ENCODE measurements around the gene FAM217B. TPM values are rescaled to one million over a fixed set of nuclear protein-coding genes. Genes with fewer than 3 reads are reported as not detected.
"Not testable (repeated sequence)": the region's sequence is repeated elsewhere in the genome, so short reads cannot be mapped to it uniquely, and the experiment has no call there.

Gene FAM217B
- total RNA-seq, 1 donor from 2014 or later = 19.7 TPM

GRCh38 chr20:59938696-59939051 is 1.5 kb upstream of the FAM217B start:
- no peak for DNase-seq (ENCODE audit: low spot score)

GRCh38 chr20:59939052-59939878 is 924 bp upstream of the FAM217B start:
- DNase-seq (ENCODE audit: low spot score) = no peak

- DNase-seq (ENCODE audit: low spot score) = no peak
Measured at GRCh38 chr20:59939879-59940128, 385 bp upstream of the FAM217B start.

GRCh38 chr20:59940956-59941294 is 736 bp downstream of the FAM217B start:
- DNase-seq (ENCODE audit: low spot score) = no peak

GRCh38 chr20:59942245-59942644 is 2.1 kb downstream of the FAM217B start:
- no peak for DNase-seq (ENCODE audit: low spot score)

- no peak for DNase-seq (ENCODE audit: low spot score)
Measured at GRCh38 chr20:59944726-59945125, 4.5 kb downstream of the FAM217B start.

GRCh38 chr20:59945175-59945574 is 5.0 kb downstream of the FAM217B start:
- no peak for DNase-seq (ENCODE audit: low spot score)

- DNase-seq (ENCODE audit: low spot score) = no peak
Measured at GRCh38 chr20:59945731-59946130, 5.5 kb downstream of the FAM217B start.

- DNase-seq (ENCODE audit: low spot score) = no peak
Measured at GRCh38 chr20:59947376-59947775, 7.2 kb downstream of the FAM217B start.

GRCh38 chr20:59948212-59948611 is 8.0 kb downstream of the FAM217B start:
- no peak for DNase-seq (ENCODE audit: low spot score)

- no peak for DNase-seq (ENCODE audit: low spot score)
Measured at GRCh38 chr20:59948828-59949720, 8.9 kb downstream of the FAM217B start.

GRCh38 chr20:59949911-59950310 is 9.7 kb downstream of the FAM217B start:
- no peak for DNase-seq (ENCODE audit: low spot score)

GRCh38 chr20:59954718-59955117 is 14.5 kb downstream of the FAM217B start:
- DNase-seq (ENCODE audit: low spot score) = no peak

- DNase-seq (ENCODE audit: low spot score) = no peak
Measured at GRCh38 chr20:59955131-59955796, 15.1 kb downstream of the FAM217B start.

- not testable (repeated sequence) for DNase-seq (ENCODE audit: low spot score)
Measured at GRCh38 chr20:59957568-59957967, 17.4 kb downstream of the FAM217B start.

GRCh38 chr20:59958123-59958522 is 17.9 kb downstream of the FAM217B start, which contains the start of gene CDH26:
CDH26 (plus strand) TSS chr20:59958423; CDS start chr20:59958727, 304 bp downstream.
- DNase-seq (ENCODE audit: low spot score) = no peak

GRCh38 chr20:59958626-59959025 is 18.4 kb downstream of the FAM217B start:
- no peak for DNase-seq (ENCODE audit: low spot score)

GRCh38 chr20:59961423-59961822 is 21.2 kb downstream of the FAM217B start:
- no peak for DNase-seq (ENCODE audit: low spot score)

GRCh38 chr20:59962155-59962554 is 22.0 kb downstream of the FAM217B start:
- no peak for DNase-seq (ENCODE audit: low spot score)

- no peak for DNase-seq (ENCODE audit: low spot score)
Measured at GRCh38 chr20:59966428-59966827, 26.2 kb downstream of the FAM217B start.

- DNase-seq (ENCODE audit: low spot score) = no peak
Measured at GRCh38 chr20:59971428-59971827, 31.2 kb downstream of the FAM217B start.

GRCh38 chr20:59972037-59972801 is 32.0 kb downstream of the FAM217B start:
- DNase-seq (ENCODE audit: low spot score) = no peak

Measured in ureter (tissue), 1 donor.